K562 (cell line): ENCODE data around the gene THAP12.

ENCODE experiments used
- CTCF ChIP-seq, 3 experiments: IDR thresholded peaks in 2 of 3; conservative IDR thresholded peaks in 1 of 3; 2 replicates each; pipeline ENCODE4 v1.5.1; 2011 to 2012; ENCODE audit warnings: low read length in 3 of 3, mild to moderate bottlenecking in 3 of 3, control low read depth in 2 of 3, improper control_type of control experiment in 1 of 3, inconsistent platforms in 1 of 3, low read depth in 1 of 3, mixed read lengths in 1 of 3, moderate library complexity in 1 of 3; ENCODE audit not compliant: insufficient read depth in 2 of 3
- E2F3 ChIP-seq: fragments of 250-450 bp; sonication (Bioruptor Pico); IDR thresholded peaks from 2 replicates; pipeline ENCODE4 v1.4.0; 2020; ENCODE audit warnings: mild to moderate bottlenecking
- EZH2 ChIP-seq: IDR thresholded peaks from 2 replicates; pipeline ENCODE4 v1.6.1; 2012; ENCODE audit warnings: low read depth, mild to moderate bottlenecking, inconsistent platforms, low read length, borderline replicate concordance
- FOXM1 ChIP-seq, 2 experiments: fragments of 450-650 bp in 1 of 2; sonication (generic) in 1 of 2; formaldehyde crosslinking in 1 of 2; IDR thresholded peaks; 2 replicates each; pipeline versions ENCODE4 v1.6.1 to v1.9.0; 2017 to 2022; ENCODE audit warnings: low read depth in 2 of 2, mild to moderate bottlenecking in 2 of 2, missing genetic modification reagents in 1 of 2, moderate library complexity in 1 of 2
- FOXO4 ChIP-seq: fragments of 450-650 bp; formaldehyde crosslinking; IDR thresholded peaks from 2 replicates; pipeline ENCODE4 v1.4.0; 2020; ENCODE audit warnings: mild to moderate bottlenecking, moderate library complexity
- KAT2B ChIP-seq: IDR thresholded peaks from one replicate; pipeline ENCODE4 v1.6.1; 2012; ENCODE audit warnings: low read depth, mild to moderate bottlenecking, control low read depth, inconsistent platforms, low read length, moderate library complexity
- PHF8 ChIP-seq: fragments of 200-600 bp; sonication (generic); IDR thresholded peaks from 2 replicates; pipeline ENCODE4 v1.6.1; 2012; ENCODE audit warnings: mixed run types, mild to moderate bottlenecking, inconsistent platforms, low read length, moderate library complexity, borderline replicate concordance
- POLR2A ChIP-seq: fragments of 450-650 bp; conservative IDR thresholded peaks from 2 replicates; pipeline ENCODE4 v1.6.1; 2016
- RAD21 ChIP-seq, 2 experiments: fragments of 250-450 bp in 1 of 2; fragments of 450-650 bp in 1 of 2; sonication (Bioruptor Pico) in 1 of 2; formaldehyde crosslinking in 1 of 2; IDR thresholded peaks in 1 of 2; conservative IDR thresholded peaks in 1 of 2; 2 replicates each; pipeline versions ENCODE4 v1.4.0 to v1.8.0; 2020 to 2022; ENCODE audit warnings: mild to moderate bottlenecking in 2 of 2, moderate library complexity in 1 of 2
- RERE ChIP-seq: sonication (generic); formaldehyde crosslinking; IDR thresholded peaks from 2 replicates; pipeline ENCODE4 v1.8.0; 2023; ENCODE audit warnings: missing genetic modification reagents, mild to moderate bottlenecking, borderline replicate concordance
- ZNF717 ChIP-seq: fragments of 250-450 bp; sonication (Bioruptor Pico); IDR thresholded peaks from 2 replicates; pipeline ENCODE4 v1.5.0; 2021

DNA sequence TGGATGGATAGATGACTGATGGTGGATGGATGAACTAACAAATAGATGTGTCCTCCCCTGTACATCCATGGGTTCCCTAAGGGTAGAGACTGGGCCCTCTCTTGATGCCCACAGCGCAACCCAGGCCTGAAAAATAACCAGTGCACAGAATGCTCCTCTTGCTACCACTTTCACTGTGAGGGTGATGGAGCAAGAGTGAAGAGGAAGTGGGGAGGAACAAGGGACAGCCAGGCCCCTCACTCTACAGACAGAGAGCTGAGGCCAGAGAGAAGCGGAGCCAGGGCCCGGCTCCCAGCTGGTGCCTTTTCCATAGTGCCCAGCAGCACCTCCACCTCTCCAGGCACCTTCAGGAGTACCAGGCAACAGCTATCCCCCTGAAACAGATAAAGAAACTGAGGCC, 67.7 kb downstream of the THAP12 start:
- no peak for TF ChIP-seq FOXM1 (IDR thresholded peaks at IDR 0.05; ENCODE audit: low read depth)
- TF ChIP-seq FOXM1 (CRISPR knock-in tag; IDR thresholded peaks at IDR 0.05; ENCODE audit: low read depth): no peak
- no peak for TF ChIP-seq FOXO4 (CRISPR knock-in tag)
- TF ChIP-seq CTCF (IDR thresholded peaks at IDR 0.05 in 2 of 3, conservative IDR thresholded peaks at IDR 0.05 in 1 of 3; ENCODE audit: insufficient read depth in 2 of 3, low read depth in 1 of 3, low read length in 3 of 3): no peak
- no peak for TF ChIP-seq EZH2
- TF ChIP-seq E2F3 (CRISPR knock-in tag): no peak
- no peak for TF ChIP-seq ZNF717
- TF ChIP-seq POLR2A: no peak
- no peak for TF ChIP-seq PHF8
- no peak for TF ChIP-seq KAT2B
- TF ChIP-seq RERE (CRISPR knock-in tag): no peak
- TF ChIP-seq RAD21 (CRISPR knock-in tag; conservative IDR thresholded peaks at IDR 0.05 in 1 of 2, IDR thresholded peaks at IDR 0.05 in 1 of 2): no peak
